Osteoblast (primary cell): Measurements from ENCODE around the gene P4HA3. TPM values are rescaled to one million over a fixed set of nuclear protein-coding genes. Genes with fewer than 3 reads are reported as not detected.

Experiments used
- DNase-seq: peaks from one replicate; pipeline ENCODE4 v3.0.0; 2011; ENCODE audit warnings: low spot score, mixed read lengths; ENCODE audit not compliant: insufficient read length; ENCODE audit errors: missing footprints
- H2AFZ ChIP-seq: 2 replicates; pipeline ENCODE4 v1.6.0; 2011; ENCODE audit warnings: mild to moderate bottlenecking, low read length
- H3K27ac ChIP-seq: 2 replicates; pipeline ENCODE4 v1.5.1; 2011; ENCODE audit warnings: mild to moderate bottlenecking, low read depth, low read length, moderate library complexity
- H3K27me3 ChIP-seq: 2 replicates; pipeline ENCODE4 v1.6.0; 2012; ENCODE audit warnings: mild to moderate bottlenecking, control low read depth, inconsistent platforms, low read length, moderate library complexity; ENCODE audit not compliant: insufficient read depth
- H3K36me3 ChIP-seq: 2 replicates; pipeline ENCODE4 v1.5.1; 2011; ENCODE audit warnings: mild to moderate bottlenecking, low read length, control low read depth, moderate library complexity; ENCODE audit not compliant: insufficient read depth
- H3K4me1 ChIP-seq: 2 replicates; pipeline ENCODE4 v1.5.1; 2011; ENCODE audit warnings: mild to moderate bottlenecking, low read length, control low read depth, moderate library complexity; ENCODE audit not compliant: insufficient read depth
- H3K4me2 ChIP-seq: 2 replicates; pipeline ENCODE4 v1.6.0; 2011; ENCODE audit warnings: mild to moderate bottlenecking, low read length; ENCODE audit not compliant: insufficient read depth
- H3K4me3 ChIP-seq: fragments of 200-600 bp; sonication (generic); 3 replicates; pipeline ENCODE4 v1.5.1; 2012; ENCODE audit warnings: mild to moderate bottlenecking, low read length, inconsistent platforms; ENCODE audit not compliant: insufficient read depth
- H3K79me2 ChIP-seq: 2 replicates; pipeline ENCODE4 v1.6.0; 2012; ENCODE audit warnings: mild to moderate bottlenecking, low read length, control low read depth, inconsistent platforms; ENCODE audit not compliant: insufficient read depth
- H3K9me3 ChIP-seq: 2 replicates; pipeline ENCODE4 v1.5.1; 2011; ENCODE audit warnings: low read depth, low read length, control low read depth
- H4K20me1 ChIP-seq: 2 replicates; pipeline ENCODE4 v1.6.0; 2012; ENCODE audit warnings: mild to moderate bottlenecking, low read length, control low read depth; ENCODE audit not compliant: insufficient read depth
- total RNA-seq: library from RNA; depleted of rRNA; stranded (reverse); fragments of >200 nt; gene quantifications from 2 replicates; pipeline ENCODE4 v1.2.3, GENCODE V29; 2012
- TF ChIP-seq, protein P1 (sequence below): IDR thresholded peaks from 2 replicates; pipeline ENCODE4 v1.5.1; 2011; ENCODE audit warnings: mild to moderate bottlenecking, low read depth, low read length, moderate library complexity; ENCODE audit errors: extremely low read depth

The P4HA3 gene
- total RNA-seq: 8.7 and 19.2 TPM in 2 replicates

GRCh38 chr11:74311352-74311926 is at the start of gene P4HA3:
TSS of gene P4HA3 (minus strand) at chr11:74311640. CDS start at chr11:74311611, 29 bp downstream.
- Histone ChIP-seq H3K79me2 (peaks cover 3% of the 10 kb centered on the region), H3K4me2 (peak within 1 kb of the TSS; percentile 75), H3K9me3 (no peaks in the 10 kb centered on the region), H3K4me3 (peak within 1 kb of the TSS; percentile 74), H3K27me3 (no peaks in the 10 kb centered on the region), H3K27ac (no peak within 1 kb of the TSS), H4K20me1 (no peaks in the 10 kb centered on the region), H3K36me3 (no peaks in the 10 kb centered on the region), H2AFZ (peak within 1 kb of the TSS; percentile 66), H3K4me1 (peaks cover 15% of the 10 kb centered on the region)
- DNase-seq: peak; percentile 95
- TF ChIP-seq, protein P1, sequence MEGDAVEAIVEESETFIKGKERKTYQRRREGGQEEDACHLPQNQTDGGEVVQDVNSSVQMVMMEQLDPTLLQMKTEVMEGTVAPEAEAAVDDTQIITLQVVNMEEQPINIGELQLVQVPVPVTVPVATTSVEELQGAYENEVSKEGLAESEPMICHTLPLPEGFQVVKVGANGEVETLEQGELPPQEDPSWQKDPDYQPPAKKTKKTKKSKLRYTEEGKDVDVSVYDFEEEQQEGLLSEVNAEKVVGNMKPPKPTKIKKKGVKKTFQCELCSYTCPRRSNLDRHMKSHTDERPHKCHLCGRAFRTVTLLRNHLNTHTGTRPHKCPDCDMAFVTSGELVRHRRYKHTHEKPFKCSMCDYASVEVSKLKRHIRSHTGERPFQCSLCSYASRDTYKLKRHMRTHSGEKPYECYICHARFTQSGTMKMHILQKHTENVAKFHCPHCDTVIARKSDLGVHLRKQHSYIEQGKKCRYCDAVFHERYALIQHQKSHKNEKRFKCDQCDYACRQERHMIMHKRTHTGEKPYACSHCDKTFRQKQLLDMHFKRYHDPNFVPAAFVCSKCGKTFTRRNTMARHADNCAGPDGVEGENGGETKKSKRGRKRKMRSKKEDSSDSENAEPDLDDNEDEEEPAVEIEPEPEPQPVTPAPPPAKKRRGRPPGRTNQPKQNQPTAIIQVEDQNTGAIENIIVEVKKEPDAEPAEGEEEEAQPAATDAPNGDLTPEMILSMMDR: no peak

- no peak overlapping the region for H3K4me3 ChIP-seq
- no peaks in the 10 kb centered on the region for H3K36me3 ChIP-seq
- no peaks in the 10 kb centered on the region for H3K4me1 ChIP-seq
- no peaks in the 10 kb centered on the region for H3K27me3 ChIP-seq
- DNase-seq: no peak
- H4K20me1 ChIP-seq: no peaks in the 10 kb centered on the region
- TF ChIP-seq, protein P1: no peak
- H2AFZ ChIP-seq: no peak overlapping the region
- H3K9me3 ChIP-seq: no peaks in the 10 kb centered on the region
- H3K27ac ChIP-seq: no peak overlapping the region
- H3K4me2 ChIP-seq: no peak overlapping the region
- H3K79me2 ChIP-seq: no peaks in the 10 kb centered on the region
These were observed 46.0 kb upstream of the P4HA3 start for GRCh38 chr11:74357449-74357848.

GRCh38 chr11:74355626-74356025 is 44.2 kb upstream of the P4HA3 start:
- Histone ChIP-seq H3K36me3 (no peaks in the 10 kb centered on the region), H3K9me3 (no peaks in the 10 kb centered on the region), H3K4me2 (no peak overlapping the region), H3K4me3 (no peak overlapping the region), H3K79me2 (no peaks in the 10 kb centered on the region), H3K4me1 (no peaks in the 10 kb centered on the region), H4K20me1 (no peaks in the 10 kb centered on the region), H2AFZ (no peak overlapping the region), H3K27me3 (no peaks in the 10 kb centered on the region), H3K27ac (no peak overlapping the region)
- TF ChIP-seq, protein P1: no peak
- no peak for DNase-seq

DNA sequence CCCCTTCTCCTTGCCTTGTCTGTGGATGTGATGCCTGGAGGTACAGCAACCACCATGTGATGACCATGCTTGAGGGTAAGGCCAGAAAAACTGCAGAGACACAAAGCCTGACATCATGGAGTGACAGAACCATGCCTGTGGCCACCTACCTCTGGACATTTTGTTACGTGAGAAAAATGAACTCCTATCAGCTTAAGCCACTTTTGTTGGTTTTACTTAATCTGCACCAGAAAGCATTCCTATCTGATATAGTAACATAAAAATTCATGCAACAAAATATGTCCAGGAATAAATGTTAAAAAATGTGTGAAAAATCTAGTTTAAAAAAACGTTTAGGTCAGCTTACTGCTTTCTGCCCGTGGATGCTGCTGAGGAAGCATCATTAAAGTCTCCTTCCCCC is 42.6 kb upstream of the P4HA3 start:
- TF ChIP-seq, protein P1: no peak
- no peaks in the 10 kb centered on the region for H4K20me1 ChIP-seq
- no peak overlapping the region for H3K4me2 ChIP-seq
- no peaks in the 10 kb centered on the region for H3K9me3 ChIP-seq
- H3K4me1 ChIP-seq: no peaks in the 10 kb centered on the region
- no peaks in the 10 kb centered on the region for H3K27me3 ChIP-seq
- H3K79me2 ChIP-seq: no peaks in the 10 kb centered on the region
- DNase-seq: peak; percentile 88
- no peak overlapping the region for H3K4me3 ChIP-seq
- H3K36me3 ChIP-seq: no peaks in the 10 kb centered on the region
- H3K27ac ChIP-seq: no peak overlapping the region
- H2AFZ ChIP-seq: no peak overlapping the region
